PC-9 (cell line): Measurements from ENCODE around the gene SEMA6C. TPM values are rescaled to one million over a fixed set of nuclear protein-coding genes. Genes with fewer than 3 reads are reported as not detected.
A peak's percentile ranks its signal among the peaks of the same experiment; 100 is the strongest.
"Not testable (repeated sequence)": the region's sequence is repeated elsewhere in the genome, so short reads cannot be mapped to it uniquely, and the experiment has no call there.

Experiments used
- Bru-seq: library from RNA; stranded (reverse); fragments of 400-500 nt; gene quantifications from one replicate; lab custom pipeline; 2021; lab: Mats Ljungman, UMichigan
- BruChase-seq, 2 experiments: library from RNA; stranded (reverse); fragments of 400-500 nt; gene quantifications; one replicate each; lab custom pipeline; 2021; lab: Mats Ljungman, UMichigan
- BruUV-seq: library from RNA; stranded (reverse); fragments of 400-500 nt; replicated peaks from 2 replicates; lab custom pipeline; 2021; lab: Mats Ljungman, UMichigan
- CTCF ChIA-PET: fragments of 300-600 bp; sonication (Branson Sonifier 250); formaldehyde crosslinking; loops from one replicate; lab custom pipeline; 2022; ENCODE audit warnings: antibody characterized with exemption; lab: Charles Lee
- POLR2A ChIA-PET: fragments of 300-600 bp; sonication (Branson Sonifier 250); formaldehyde crosslinking; loops from one replicate; lab custom pipeline; 2022; ENCODE audit warnings: antibody characterized with exemption; ENCODE audit not compliant: unreplicated experiment; lab: Charles Lee
- DNase-seq, 2 experiments: peaks; one replicate each; pipeline versions ENCODE4 v3.0.0 to v3.0.0-alpha.2; 2015 to 2022; ENCODE audit warnings: mixed read lengths in 1 of 2
- H2AFZ ChIP-seq: fragments of 200-600 bp; sonication (generic); 2 replicates; pipeline ENCODE4 v1.8.1; 2017; ENCODE audit warnings: antibody characterized with exemption
- H3F3A ChIP-seq: fragments of 200-600 bp; sonication (generic); 2 replicates; pipeline ENCODE4 v1.8.1; 2017; ENCODE audit warnings: antibody characterized with exemption, mild to moderate bottlenecking, low read depth; ENCODE audit not compliant: insufficient read depth
- H3K27ac ChIP-seq: fragments of 200-600 bp; sonication (generic); 2 replicates; pipeline ENCODE4 v1.6.1; 2016; ENCODE audit warnings: mixed run types
- H3K27me3 ChIP-seq: fragments of 200-600 bp; sonication (generic); 2 replicates; pipeline ENCODE4 v1.6.1; 2016; ENCODE audit warnings: low read depth, mixed run types; ENCODE audit not compliant: insufficient read depth
- H3K36me3 ChIP-seq: fragments of 200-600 bp; sonication (generic); 2 replicates; pipeline ENCODE4 v1.6.1; 2016; ENCODE audit warnings: low read depth, mixed run types
- H3K4me1 ChIP-seq: fragments of 200-600 bp; sonication (generic); replicated peaks from 2 replicates; pipeline ENCODE4 v1.6.1; 2016; ENCODE audit warnings: mixed run types; ENCODE audit not compliant: insufficient read depth
- H3K4me2 ChIP-seq: fragments of 200-600 bp; sonication (generic); 2 replicates; pipeline ENCODE4 v1.6.1; 2017; ENCODE audit warnings: mixed run types
- H3K4me3 ChIP-seq: fragments of 200-600 bp; sonication (generic); 2 replicates; pipeline ENCODE4 v1.6.1; 2016; ENCODE audit warnings: mixed run types
- H3K79me2 ChIP-seq: fragments of 200-600 bp; sonication (generic); 2 replicates; pipeline ENCODE4 v1.6.1; 2017; ENCODE audit warnings: low read depth, mixed run types
- H3K9me2 ChIP-seq: fragments of 200-600 bp; sonication (generic); 2 replicates; pipeline ENCODE4 v1.8.1; 2017; ENCODE audit warnings: mild to moderate bottlenecking; ENCODE audit not compliant: insufficient read depth
- H3K9me3 ChIP-seq: fragments of 200-600 bp; sonication (generic); 2 replicates; pipeline ENCODE4 v1.8.1; 2016; ENCODE audit warnings: low read depth; ENCODE audit not compliant: insufficient read depth
- H4K20me1 ChIP-seq: fragments of 200-600 bp; sonication (generic); 2 replicates; pipeline ENCODE4 v1.8.1; 2017; ENCODE audit not compliant: insufficient read depth
- CTCF ChIP-seq: fragments of 200-600 bp; sonication (generic); conservative IDR thresholded peaks from 2 replicates; pipeline ENCODE4 v1.6.1; 2017; ENCODE audit warnings: mixed run types, antibody characterized with exemption, mild to moderate bottlenecking, moderate library complexity
- EZH2 ChIP-seq: fragments of 200-600 bp; sonication (generic); IDR thresholded peaks from 2 replicates; pipeline ENCODE4 v1.8.0; 2017; ENCODE audit warnings: antibody characterized with exemption, low read depth
- intact Hi-C: fragments of 100-400 bp; cut with micrococcal nuclease; formaldehyde crosslinking; loops from one replicate; pipeline ENCODE4 v1.10.0; 2022; ENCODE audit not compliant: unreplicated experiment
- long read RNA-seq: library from polyadenylated mRNA; stranded (forward); transcript quantifications from one replicate; pipeline ENCODE4 v2.0.0, GENCODE V29; 2022
- total RNA-seq: library from RNA; stranded (reverse); gene quantifications from 2 replicates; pipeline ENCODE4 v1.2.3, GENCODE V29; 2021

SEMA6C gene
- total RNA-seq, result 5.6 and 6.1 TPM in 2 replicates
- Bru-seq, nascent RNA, result percentile 29 among the genes with signal in this experiment
- percentile 37 among the genes with signal in this experiment for BruChase-seq, experiment 1, labeled RNA remaining after a 2-hour chase
- BruChase-seq, experiment 2, labeled RNA remaining after a 6-hour chase, result percentile 35 among the genes with signal in this experiment
- long read RNA-seq, partial matches to known transcripts, result 0 of 1 reads
- long read RNA-seq, other reads (novel, unspliced or antisense), result 1 of 1 reads

GRCh38 chr1:151146412-151147131, at the start of gene SEMA6C:
TSS of gene SEMA6C (minus strand) at chr1:151146631. CDS start at chr1:151142621, 4,010 bp downstream.
- intact Hi-C loops, result loop anchor here (1.0 kb wide), 1 partner anchor 19 kb away; the partner anchor contains the start of gene LYSMD1
- H3K79me2 ChIP-seq, result no peaks in the 10 kb centered on the region
- H3K9me3 ChIP-seq, result no peaks in the 10 kb centered on the region
- peak within 1 kb of the TSS; percentile 78 for H3K4me3 ChIP-seq
- DNase-seq, result peak; percentile 75 to 94
- POLR2A ChIA-PET, result no interaction called here
- H3K27me3 ChIP-seq, result no peaks in the 10 kb centered on the region
- H3F3A ChIP-seq, result no peaks in the 10 kb centered on the region
- peaks cover 5% of the 10 kb centered on the region for H3K4me1 ChIP-seq
- H3K4me2 ChIP-seq, result peak within 1 kb of the TSS; percentile 98
- no peaks in the 10 kb centered on the region for H4K20me1 ChIP-seq
- peak within 1 kb of the TSS; percentile 91 for H2AFZ ChIP-seq
- H3K27ac ChIP-seq, result no peak within 1 kb of the TSS
- TF ChIP-seq CTCF (no peak), EZH2 (no peak)
- no TSS peak for BruUV-seq
- no peaks in the 10 kb centered on the region for H3K9me2 ChIP-seq
- H3K36me3 ChIP-seq, result no peaks in the 10 kb centered on the region
- CTCF ChIA-PET, result no interaction called here

GRCh38 chr1:151194894-151195594, 48.6 kb upstream of the SEMA6C start:
- H3K9me2 ChIP-seq, H3K27me3 ChIP-seq, H3K9me3 ChIP-seq, H4K20me1 ChIP-seq, BruUV-seq, H3K36me3 ChIP-seq: not testable (repeated sequence)
- intact Hi-C loops, result loop anchor here (2.0 to 10.0 kb wide), 5 partner anchors 147 to 840 kb away; partner anchors contain the start of genes CGN, S100A10, S100A11 and TUFT1
- peak overlapping the region; percentile 93 for H3K27ac ChIP-seq
- H3K4me2 ChIP-seq, result peak overlapping the region; percentile 97
- H3K4me3 ChIP-seq, result peak overlapping the region; percentile 85
- peak overlapping the region; percentile 80 for H2AFZ ChIP-seq
- DNase-seq, result peak; percentile 91 to 94
- CTCF ChIA-PET, result interaction anchor here (0.6 to 3.0 kb wide), 4 partner anchors 41 to 146 kb away, joined by 3 to 8 read pairs (median 4); no protein-coding TSS in a partner anchor
- H3K4me1 ChIP-seq, result peaks cover 27% of the 10 kb centered on the region
- H3K79me2 ChIP-seq, result peaks cover 27% of the 10 kb centered on the region
- POLR2A ChIA-PET, result interaction anchor here (0.6 to 0.7 kb wide), 6 partner anchors 50 to 1008 kb away, joined by 3 to 26 read pairs (median 12); partner anchors contain the start of gene S100A11
- H3F3A ChIP-seq, result peaks cover 59% of the 10 kb centered on the region

- intact Hi-C loops, result loop anchor here (2.0 to 10.0 kb wide), 3 partner anchors 351 to 841 kb away; partner anchors contain the start of genes S100A10, S100A11 and TUFT1
- Histone ChIP-seq H3K4me3 (peak overlapping the region; percentile 85; the same call in 1 of the 2 replicates), H3K79me2 (peaks cover 25% of the 10 kb centered on the region), H3K36me3 (no peaks in the 10 kb centered on the region), H3K9me2 (no peaks in the 10 kb centered on the region), H3K4me1 (peaks cover 27% of the 10 kb centered on the region), H3K27ac (peak overlapping the region; percentile 93), H3K9me3 (no peaks in the 10 kb centered on the region), H2AFZ (no peak overlapping the region), H3K4me2 (peak overlapping the region; percentile 97), H3K27me3 (no peaks in the 10 kb centered on the region), H3F3A (peaks cover 59% of the 10 kb centered on the region), H4K20me1 (no peaks in the 10 kb centered on the region)
- POLR2A ChIA-PET, result no interaction called here
- CTCF ChIA-PET, result interaction anchor here (0.6 kb wide), 1 partner anchor 108 kb away, joined by 3 read pairs; no protein-coding TSS in a partner anchor
- BruUV-seq, result no TSS peak
- no peak for TF ChIP-seq EZH2
- no peak for TF ChIP-seq CTCF
- DNase-seq, result no peak
These were observed 47.4 kb upstream of the SEMA6C start for GRCh38 chr1:151193856-151194255.
